Dermis blood vessel endothelial cell (primary cell): ENCODE measurements around the gene LTBR. TPM values are rescaled to one million over a fixed set of nuclear protein-coding genes. Genes with fewer than 3 reads are reported as not detected.

ENCODE experiments used
- DNase-seq: peaks from one replicate; pipeline ENCODE4 v3.0.0; 2010
- total RNA-seq: library from RNA; depleted of rRNA; stranded (reverse); fragments of >200 nt; gene quantifications from 2 replicates; pipeline ENCODE4 v1.2.3, GENCODE V29; 2014

LTBR gene
- total RNA-seq, 1 donor from 2014 or later = 74.0 TPM

DNA sequence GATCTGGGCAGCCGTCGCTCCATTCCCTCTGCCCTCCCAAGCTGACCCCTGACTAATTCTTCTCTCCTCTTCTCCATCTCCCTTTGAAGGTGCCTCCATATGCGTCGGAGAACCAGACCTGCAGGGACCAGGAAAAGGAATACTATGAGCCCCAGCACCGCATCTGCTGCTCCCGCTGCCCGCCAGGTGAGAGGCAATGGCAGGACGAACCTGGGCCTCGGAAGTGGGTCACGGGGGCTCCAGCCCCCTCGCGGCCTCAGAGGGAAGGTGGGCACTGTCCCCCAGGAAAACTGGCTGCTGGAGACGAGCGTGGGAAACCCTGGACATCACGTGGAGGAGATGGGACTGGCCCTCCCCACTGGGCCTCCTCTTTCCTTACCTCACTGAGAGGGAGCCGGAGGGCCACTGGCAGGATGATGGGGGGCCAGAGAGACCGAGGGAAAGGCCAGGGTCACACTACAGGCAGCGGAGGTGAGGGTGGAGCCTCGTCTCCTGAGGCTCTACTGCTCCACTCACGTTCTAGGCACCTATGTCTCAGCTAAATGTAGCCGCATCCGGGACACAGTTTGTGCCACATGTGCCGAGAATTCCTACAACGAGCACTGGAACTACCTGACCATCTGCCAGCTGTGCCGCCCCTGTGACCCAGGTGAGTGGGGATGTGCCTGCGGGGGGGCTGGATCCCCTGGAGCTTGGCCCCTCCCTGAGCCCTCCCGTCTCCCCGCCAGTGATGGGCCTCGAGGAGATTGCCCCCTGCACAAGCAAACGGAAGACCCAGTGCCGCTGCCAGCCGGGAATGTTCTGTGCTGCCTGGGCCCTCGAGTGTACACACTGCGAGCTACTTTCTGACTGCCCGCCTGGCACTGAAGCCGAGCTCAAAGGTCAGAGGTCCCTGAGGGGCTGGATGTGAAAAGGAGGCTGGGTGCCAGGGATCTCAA is 806 bp downstream of the LTBR start:
- DNase-seq = peak; percentile 27

DNA sequence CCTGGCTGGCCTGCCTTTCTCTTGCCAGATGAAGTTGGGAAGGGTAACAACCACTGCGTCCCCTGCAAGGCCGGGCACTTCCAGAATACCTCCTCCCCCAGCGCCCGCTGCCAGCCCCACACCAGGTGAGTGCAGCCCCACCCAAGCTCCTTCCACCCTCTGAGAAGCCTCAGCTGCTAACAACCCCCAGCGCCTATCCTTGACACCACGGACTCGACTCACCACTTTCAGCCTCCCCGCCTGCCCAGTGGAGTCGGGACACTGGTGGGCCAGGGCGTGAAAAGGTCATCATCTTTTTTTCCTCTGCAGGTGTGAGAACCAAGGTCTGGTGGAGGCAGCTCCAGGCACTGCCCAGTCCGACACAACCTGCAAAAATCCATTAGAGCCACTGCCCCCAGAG is 2.1 kb downstream of the LTBR start:
- no peak for DNase-seq

GRCh38 chr12:6386491-6386890 is 2.5 kb downstream of the LTBR start:
- no peak for DNase-seq

GRCh38 chr12:6387541-6387940 is 3.6 kb downstream of the LTBR start:
- DNase-seq = no peak

GRCh38 chr12:6390084-6390799 is 6.3 kb downstream of the LTBR start:
- no peak for DNase-seq

DNA sequence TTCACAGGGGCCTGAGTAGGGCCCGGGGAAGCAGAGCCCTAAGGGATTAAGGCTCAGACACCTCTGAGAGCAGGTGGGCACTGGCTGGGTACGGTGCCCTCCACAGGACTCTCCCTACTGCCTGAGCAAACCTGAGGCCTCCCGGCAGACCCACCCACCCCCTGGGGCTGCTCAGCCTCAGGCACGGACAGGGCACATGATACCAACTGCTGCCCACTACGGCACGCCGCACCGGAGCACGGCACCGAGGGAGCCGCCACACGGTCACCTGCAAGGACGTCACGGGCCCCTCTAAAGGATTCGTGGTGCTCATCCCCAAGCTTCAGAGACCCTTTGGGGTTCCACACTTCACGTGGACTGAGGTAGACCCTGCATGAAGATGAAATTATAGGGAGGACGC is 7.1 kb downstream of the LTBR start:
- DNase-seq = no peak

GRCh38 chr12:6392504-6392903 is 8.5 kb downstream of the LTBR start:
- no peak for DNase-seq

- no peak for DNase-seq
Measured at GRCh38 chr12:6393109-6393508, 9.1 kb downstream of the LTBR start.

DNA sequence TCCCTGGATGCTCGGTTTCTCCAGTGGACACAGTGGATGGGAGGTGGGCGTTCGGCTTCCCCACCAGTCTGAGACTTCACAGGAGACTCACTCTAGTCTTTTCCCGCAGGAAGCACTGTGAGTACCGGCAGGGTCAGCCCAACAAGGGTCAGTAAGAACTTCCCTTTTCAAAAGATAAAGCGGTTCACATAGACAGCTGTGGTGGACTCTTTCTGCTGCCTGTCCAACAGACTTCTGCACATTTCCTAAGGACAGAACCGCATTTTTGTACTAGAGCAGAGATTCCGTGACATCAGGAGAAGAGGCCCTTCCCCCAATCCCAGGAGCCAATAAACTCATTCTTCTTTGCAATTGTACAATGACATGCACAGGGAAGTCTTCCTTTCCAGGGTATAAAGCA is 10.4 kb downstream of the LTBR start:
- DNase-seq = no peak

- no peak for DNase-seq
Measured at GRCh38 chr12:6396031-6396430, 12.1 kb downstream of the LTBR start.

DNA sequence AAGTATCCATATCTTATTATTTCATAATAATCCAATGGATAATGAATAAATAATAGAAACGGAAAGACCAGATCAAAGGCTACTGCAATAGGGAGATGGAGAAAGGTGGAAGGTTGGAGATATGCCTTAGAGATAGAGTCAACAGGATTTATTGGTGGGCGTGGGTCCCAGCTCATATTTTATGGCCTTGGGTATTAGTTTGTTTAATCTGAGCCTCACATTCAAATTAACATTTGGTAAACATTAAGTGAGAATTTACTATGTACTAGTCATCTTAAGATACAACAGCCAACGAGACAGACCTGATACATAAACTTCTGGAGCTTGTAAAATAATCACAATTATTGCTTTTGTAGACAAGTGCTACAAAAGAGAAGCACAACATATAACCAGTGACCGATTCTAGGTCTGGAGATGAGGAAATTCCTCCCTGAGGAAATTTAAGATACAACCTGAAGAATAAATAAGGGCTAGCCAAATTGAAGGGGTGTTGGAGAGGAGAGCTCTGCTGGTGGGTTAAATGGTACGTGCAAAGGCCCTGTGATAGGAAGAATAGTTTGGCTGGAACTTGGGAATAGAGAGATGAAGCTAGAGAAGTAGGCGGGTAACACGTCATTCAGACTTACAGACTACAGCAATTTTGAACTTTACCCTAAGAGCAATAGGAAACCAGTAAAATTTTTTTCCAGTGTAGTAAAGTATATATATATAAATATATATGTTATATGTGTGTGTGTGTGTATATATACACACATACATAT is 16.1 kb downstream of the LTBR start:
- no peak for DNase-seq

DNA sequence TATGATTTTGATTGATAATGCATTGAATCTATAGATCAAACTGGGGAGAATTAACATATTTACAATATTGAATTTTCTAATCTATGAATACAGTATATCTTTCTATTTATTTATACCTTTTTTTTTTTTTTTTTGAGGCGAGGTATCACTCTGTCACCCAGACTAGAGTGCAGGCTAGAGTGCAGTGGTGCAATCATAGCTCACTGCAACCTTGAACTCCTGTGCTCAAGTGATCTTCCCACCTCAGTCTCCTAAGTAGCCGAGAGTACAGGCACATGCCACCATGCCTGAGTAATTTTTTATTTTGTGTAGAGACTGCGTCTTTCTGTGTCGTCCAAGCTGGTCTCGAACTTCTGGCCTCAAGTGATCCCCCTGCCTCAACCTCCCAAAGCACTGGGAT is 20.4 kb downstream of the LTBR start:
- DNase-seq = no peak

DNA sequence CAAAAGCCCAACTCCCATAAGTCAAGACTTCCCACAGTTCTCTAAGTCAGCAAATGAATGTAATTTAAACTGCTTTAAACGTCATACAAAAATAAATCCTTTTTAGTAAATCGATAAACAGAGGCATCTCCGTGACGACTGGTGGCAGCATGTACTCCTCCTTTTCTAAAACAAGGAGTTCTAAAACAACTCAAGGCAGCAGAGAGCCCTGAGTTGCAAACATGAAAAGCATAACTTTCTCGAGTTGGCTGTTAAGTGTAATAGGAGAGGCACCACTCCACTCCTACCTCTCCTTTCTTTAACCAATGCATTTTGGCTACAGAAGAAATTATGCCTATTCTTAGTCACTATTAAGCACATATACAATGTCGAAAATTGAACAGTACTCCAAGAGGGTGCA is 22.0 kb downstream of the LTBR start:
- DNase-seq = no peak

GRCh38 chr12:6407236-6407954 is 23.4 kb downstream of the LTBR start:
- no peak for DNase-seq

- no peak for DNase-seq
Measured at GRCh38 chr12:6416596-6416995, 32.6 kb downstream of the LTBR start.

DNA sequence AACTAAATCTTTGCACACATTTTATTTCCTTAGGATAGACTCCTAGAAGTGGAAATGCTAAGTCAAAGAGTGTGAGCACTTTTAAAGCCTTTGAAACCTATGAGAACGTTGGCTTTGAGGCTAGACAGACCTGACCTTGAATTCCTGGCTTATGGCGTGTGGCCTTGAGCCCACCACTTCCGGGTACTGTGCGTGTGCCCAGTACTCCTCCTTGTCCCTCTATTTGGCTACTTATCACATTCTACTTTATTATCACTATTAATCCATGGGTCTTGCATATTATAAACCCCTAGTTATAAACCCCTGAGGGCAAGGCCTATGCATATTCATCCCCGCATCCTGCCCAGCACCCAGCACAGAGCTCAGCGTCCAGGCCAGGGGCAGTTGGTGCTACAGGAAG is 34.8 kb downstream of the LTBR start:
- DNase-seq = no peak

GRCh38 chr12:6420364-6420763 is 36.4 kb downstream of the LTBR start:
- no peak for DNase-seq

GRCh38 chr12:6423267-6424007 is 39.5 kb downstream of the LTBR start:
- DNase-seq = peak; percentile 97

GRCh38 chr12:6424008-6424347 is 40.0 kb downstream of the LTBR start:
- no peak for DNase-seq

- DNase-seq = no peak
Measured at GRCh38 chr12:6424866-6425265, 40.9 kb downstream of the LTBR start.

- peak; percentile 12 for DNase-seq
Measured at GRCh38 chr12:6425590-6426531, 41.9 kb downstream of the LTBR start.
